ENCODE data around the gene IL17RE. TPM values are rescaled to one million over a fixed set of nuclear protein-coding genes. Genes with fewer than 3 reads are reported as not detected.

Gene IL17RE
- total RNA-seq, 2 donors from 2014 or later: 1.2 to 1.6 TPM

- no peak for DNase-seq
- no peak overlapping the region for H3K4me3 Mint-ChIP-seq
- Histone ChIP-seq H3K4me3 (ENCODE audit: low read length) (no peak overlapping the region), H3K9ac (ENCODE audit: extremely low read depth, low read length, poor library complexity, severe bottlenecking) (no peak overlapping the region), H3K36me3 (ENCODE audit: control insufficient read depth, insufficient read depth, low read length) (no peaks in the 10 kb centered on the region), H3K4me1 (ENCODE audit: control insufficient read depth, insufficient read depth, low read length) (no peaks in the 10 kb centered on the region), H3K27me3 (ENCODE audit: control insufficient read depth, insufficient read depth, low read length, poor library complexity, severe bottlenecking) (no peaks in the 10 kb centered on the region), H3K9me3 (ENCODE audit: control insufficient read depth, low read length) (no peaks in the 10 kb centered on the region), H3K27ac (ENCODE audit: low read depth, low read length) (no peak overlapping the region)
- no peak for TF ChIP-seq CTCF (conservative IDR thresholded peaks at IDR 0.05)
- H3K9me3 Mint-ChIP-seq: no peaks in the 10 kb centered on the region
- peaks cover 22% of the 10 kb centered on the region for H3K4me1 Mint-ChIP-seq
- no peak overlapping the region for H3K27ac Mint-ChIP-seq
- no peaks in the 10 kb centered on the region for H3K36me3 Mint-ChIP-seq (ENCODE audit: low read depth)
- WGBS, 2 experiments (ENCODE audit: insufficient coverage in 1 of 2, insufficient read length in 1 of 2): 92 to 100% methylated on average over 4 to 5 of the region's 5 CpGs
- H3K27me3 Mint-ChIP-seq (ENCODE audit: insufficient read depth): peaks cover 1% of the 10 kb centered on the region
Observed at GRCh38 chr3:9901967-9902366, 681 bp upstream of the IL17RE start.

GRCh38 chr3:9903238-9903624 is 583 bp downstream of the IL17RE start:
- Histone ChIP-seq H3K27ac (ENCODE audit: low read depth, low read length) (no peak overlapping the region), H3K9me3 (ENCODE audit: control insufficient read depth, low read length) (no peaks in the 10 kb centered on the region), H3K4me1 (ENCODE audit: control insufficient read depth, insufficient read depth, low read length) (no peaks in the 10 kb centered on the region), H3K9ac (ENCODE audit: extremely low read depth, low read length, poor library complexity, severe bottlenecking) (no peak overlapping the region), H3K4me3 (ENCODE audit: low read length) (no peak overlapping the region), H3K36me3 (ENCODE audit: control insufficient read depth, insufficient read depth, low read length) (no peaks in the 10 kb centered on the region), H3K27me3 (ENCODE audit: control insufficient read depth, insufficient read depth, low read length, poor library complexity, severe bottlenecking) (no peaks in the 10 kb centered on the region)
- WGBS, 2 experiments (ENCODE audit: insufficient coverage in 1 of 2, insufficient read length in 1 of 2): 73 to 80% methylated on average over 3 to 4 of the region's 4 CpGs
- Mint-ChIP-seq H3K27me3 (ENCODE audit: insufficient read depth) (peaks cover 1% of the 10 kb centered on the region), H3K27ac (no peak overlapping the region), H3K9me3 (no peaks in the 10 kb centered on the region), H3K4me3 (peak overlapping the region; percentile 32), H3K4me1 (peaks cover 14% of the 10 kb centered on the region), H3K36me3 (ENCODE audit: low read depth) (no peaks in the 10 kb centered on the region)
- TF ChIP-seq CTCF (conservative IDR thresholded peaks at IDR 0.05): no peak
- DNase-seq: no peak

GRCh38 chr3:9903904-9904303 is 1.3 kb downstream of the IL17RE start:
- no peaks in the 10 kb centered on the region for H3K36me3 Mint-ChIP-seq (ENCODE audit: low read depth)
- DNase-seq: no peak
- H3K27ac Mint-ChIP-seq: no peak overlapping the region
- no peak overlapping the region for H3K9ac ChIP-seq (ENCODE audit: extremely low read depth, low read length, poor library complexity, severe bottlenecking)
- WGBS, 2 experiments (ENCODE audit: insufficient coverage in 1 of 2, insufficient read length in 1 of 2): 93 to 95% methylated on average over 3 to 4 of the region's 4 CpGs
- H3K36me3 ChIP-seq (ENCODE audit: control insufficient read depth, insufficient read depth, low read length): no peaks in the 10 kb centered on the region
- H3K4me3 Mint-ChIP-seq: no peak overlapping the region
- H3K27me3 ChIP-seq (ENCODE audit: control insufficient read depth, insufficient read depth, low read length, poor library complexity, severe bottlenecking): no peaks in the 10 kb centered on the region
- no peak for TF ChIP-seq CTCF (conservative IDR thresholded peaks at IDR 0.05)
- H3K9me3 ChIP-seq (ENCODE audit: control insufficient read depth, low read length): no peaks in the 10 kb centered on the region
- peaks cover 1% of the 10 kb centered on the region for H3K27me3 Mint-ChIP-seq (ENCODE audit: insufficient read depth)
- H3K27ac ChIP-seq (ENCODE audit: low read depth, low read length): no peak overlapping the region
- H3K4me1 ChIP-seq (ENCODE audit: control insufficient read depth, insufficient read depth, low read length): no peaks in the 10 kb centered on the region
- H3K4me3 ChIP-seq (ENCODE audit: low read length): no peak overlapping the region
- H3K9me3 Mint-ChIP-seq: no peaks in the 10 kb centered on the region
- H3K4me1 Mint-ChIP-seq: peaks cover 14% of the 10 kb centered on the region
